Measurements from ENCODE around the gene GLRA1. TPM values are rescaled to one million over a fixed set of nuclear protein-coding genes. Genes with fewer than 3 reads are reported as not detected.

GLRA1 gene
- polyA plus RNA-seq, 3 donors, result not detected

- no peaks in the 10 kb centered on the region for H3K9me3 ChIP-seq (replicated peaks in 1 of 2; ENCODE audit: control insufficient read depth in 1 of 2, insufficient read depth in 1 of 2, low read length in 2 of 2)
- H3K27ac Mint-ChIP-seq, result peak overlapping the region in 3 of 7 donors; percentile 5 to 54 (median 15)
- 20% methylated on average over 1 of the region's 3 CpGs for WGBS (ENCODE audit: insufficient coverage)
- H3K4me3 Mint-ChIP-seq, result no peak overlapping the region
- no peak overlapping the region for H3K4me3 ChIP-seq (replicated peaks in 1 of 3; ENCODE audit: low read depth in 2 of 3, low read length in 3 of 3)
- no peaks in the 10 kb centered on the region for H3K27me3 ChIP-seq (ENCODE audit: control insufficient read depth in 2 of 2, insufficient read depth in 2 of 2, low read length in 2 of 2)
- H2AFZ ChIP-seq (ENCODE audit: insufficient read depth, low read depth, low read length, poor library complexity, severe bottlenecking), result no peak overlapping the region
- H3K4me1 Mint-ChIP-seq, result no peaks in the 10 kb centered on the region
- H3K9ac ChIP-seq (ENCODE audit: insufficient read depth, low read length, poor library complexity, severe bottlenecking), result no peak overlapping the region
- H3K36me3 ChIP-seq (replicated peaks in 1 of 2; ENCODE audit: control insufficient read depth in 1 of 2, insufficient read depth in 2 of 2, low read length in 2 of 2), result peaks cover 93 to 99% of the 10 kb centered on the region in 2 donors
- H3K36me3 Mint-ChIP-seq, result peaks cover 78 to 95% of the 10 kb centered on the region in 2 donors
- H4K20me1 ChIP-seq (ENCODE audit: insufficient read depth, low read length), result peaks cover 28% of the 10 kb centered on the region
- peak overlapping the region in 1 of 2 donors; percentile 4 for H3K27ac ChIP-seq (ENCODE audit: low read depth in 1 of 2, low read length in 2 of 2)
- TF ChIP-seq, protein P1, sequence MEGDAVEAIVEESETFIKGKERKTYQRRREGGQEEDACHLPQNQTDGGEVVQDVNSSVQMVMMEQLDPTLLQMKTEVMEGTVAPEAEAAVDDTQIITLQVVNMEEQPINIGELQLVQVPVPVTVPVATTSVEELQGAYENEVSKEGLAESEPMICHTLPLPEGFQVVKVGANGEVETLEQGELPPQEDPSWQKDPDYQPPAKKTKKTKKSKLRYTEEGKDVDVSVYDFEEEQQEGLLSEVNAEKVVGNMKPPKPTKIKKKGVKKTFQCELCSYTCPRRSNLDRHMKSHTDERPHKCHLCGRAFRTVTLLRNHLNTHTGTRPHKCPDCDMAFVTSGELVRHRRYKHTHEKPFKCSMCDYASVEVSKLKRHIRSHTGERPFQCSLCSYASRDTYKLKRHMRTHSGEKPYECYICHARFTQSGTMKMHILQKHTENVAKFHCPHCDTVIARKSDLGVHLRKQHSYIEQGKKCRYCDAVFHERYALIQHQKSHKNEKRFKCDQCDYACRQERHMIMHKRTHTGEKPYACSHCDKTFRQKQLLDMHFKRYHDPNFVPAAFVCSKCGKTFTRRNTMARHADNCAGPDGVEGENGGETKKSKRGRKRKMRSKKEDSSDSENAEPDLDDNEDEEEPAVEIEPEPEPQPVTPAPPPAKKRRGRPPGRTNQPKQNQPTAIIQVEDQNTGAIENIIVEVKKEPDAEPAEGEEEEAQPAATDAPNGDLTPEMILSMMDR (IDR thresholded peaks at IDR 0.05), result no peak
- peaks cover 0 to 2% (median 0%) of the 10 kb centered on the region in 3 donors for H3K27me3 Mint-ChIP-seq (ENCODE audit: low read depth in 3 of 3)
- no peak for DNase-seq
- no peak overlapping the region for H3K4me2 ChIP-seq (replicated peaks; ENCODE audit: extremely low read depth, low read length, poor library complexity, severe bottlenecking)
- intact Hi-C loops (cut with micrococcal nuclease), result no loop called here
- H3K4me1 ChIP-seq (ENCODE audit: control insufficient read depth in 1 of 2, insufficient read depth in 2 of 2, low read length in 2 of 2), result no peaks in the 10 kb centered on the region
- H3K9me3 Mint-ChIP-seq, result peaks cover 0 to 2% (median 0%) of the 10 kb centered on the region in 7 donors
- peaks cover 9% of the 10 kb centered on the region for H3K79me2 ChIP-seq (ENCODE audit: insufficient read depth, low read length)
Measured at GRCh38 chr5:151799407-151799806, 125.2 kb downstream of the GLRA1 start.

GRCh38 chr5:151798674-151799073 lies 126.0 kb downstream of the GLRA1 start:
- Mint-ChIP-seq H3K4me1 (no peaks in the 10 kb centered on the region), H3K36me3 (peaks cover 78 to 95% of the 10 kb centered on the region in 2 donors), H3K27me3 (ENCODE audit: low read depth in 3 of 3) (peaks cover 0 to 2% (median 0%) of the 10 kb centered on the region in 3 donors), H3K4me3 (no peak overlapping the region), H3K27ac (peak overlapping the region in 1 of 7 donors; percentile 16), H3K9me3 (peaks cover 0 to 2% (median 0%) of the 10 kb centered on the region in 7 donors)
- H3K9ac ChIP-seq (ENCODE audit: insufficient read depth, low read length, poor library complexity, severe bottlenecking), result no peak overlapping the region
- H3K4me1 ChIP-seq (ENCODE audit: control insufficient read depth in 1 of 2, insufficient read depth in 2 of 2, low read length in 2 of 2), result no peaks in the 10 kb centered on the region
- H4K20me1 ChIP-seq (ENCODE audit: insufficient read depth, low read length), result peaks cover 33% of the 10 kb centered on the region
- H2AFZ ChIP-seq (ENCODE audit: insufficient read depth, low read depth, low read length, poor library complexity, severe bottlenecking), result no peak overlapping the region
- no peak for DNase-seq
- no peak overlapping the region for H3K4me2 ChIP-seq (replicated peaks; ENCODE audit: extremely low read depth, low read length, poor library complexity, severe bottlenecking)
- H3K27me3 ChIP-seq (ENCODE audit: control insufficient read depth in 2 of 2, insufficient read depth in 2 of 2, low read length in 2 of 2), result no peaks in the 10 kb centered on the region
- H3K9me3 ChIP-seq (replicated peaks in 1 of 2; ENCODE audit: control insufficient read depth in 1 of 2, insufficient read depth in 1 of 2, low read length in 2 of 2), result no peaks in the 10 kb centered on the region
- TF ChIP-seq, protein P1 (IDR thresholded peaks at IDR 0.05), result no peak
- no peak overlapping the region for H3K27ac ChIP-seq (ENCODE audit: low read depth in 1 of 2, low read length in 2 of 2)
- peaks cover 93 to 99% of the 10 kb centered on the region in 2 donors for H3K36me3 ChIP-seq (replicated peaks in 1 of 2; ENCODE audit: control insufficient read depth in 1 of 2, insufficient read depth in 2 of 2, low read length in 2 of 2)
- no peak overlapping the region for H3K4me3 ChIP-seq (replicated peaks in 1 of 3; ENCODE audit: low read depth in 2 of 3, low read length in 3 of 3)
- 100% methylated on average over 1 of the region's 3 CpGs for WGBS (ENCODE audit: insufficient coverage)
- intact Hi-C loops (cut with micrococcal nuclease), result no loop called here
- H3K79me2 ChIP-seq (ENCODE audit: insufficient read depth, low read length), result peaks cover 9% of the 10 kb centered on the region
